Ishikawa (cell line): Measurements from ENCODE around the gene SCARF1.

ENCODE experiments used
- CEBPB ChIP-seq: IDR thresholded peaks from 2 replicates; pipeline ENCODE4 v1.6.1; 2012
- CREB1 ChIP-seq: IDR thresholded peaks from 2 replicates; pipeline ENCODE4 v1.6.1; 2012; ENCODE audit warnings: low read depth
- EGR1 ChIP-seq: IDR thresholded peaks from 2 replicates; pipeline ENCODE4 v1.6.1; 2012
- EP300 ChIP-seq: IDR thresholded peaks from 2 replicates; pipeline ENCODE4 v1.6.1; 2012; ENCODE audit warnings: borderline replicate concordance
- FOXM1 ChIP-seq: IDR thresholded peaks from 2 replicates; pipeline ENCODE4 v1.6.1; 2012; ENCODE audit warnings: low read depth, borderline replicate concordance
- MAX ChIP-seq: IDR thresholded peaks from 2 replicates; pipeline ENCODE4 v1.6.1; 2012
- RAD21 ChIP-seq: IDR thresholded peaks from 2 replicates; pipeline ENCODE4 v1.6.1; 2012; ENCODE audit warnings: low read depth
- TAF1 ChIP-seq: IDR thresholded peaks from 2 replicates; pipeline ENCODE4 v1.6.1; 2012; ENCODE audit warnings: low read depth, mild to moderate bottlenecking
- YY1 ChIP-seq: IDR thresholded peaks from 2 replicates; pipeline ENCODE4 v1.6.1; 2012; ENCODE audit warnings: low read depth
- TF ChIP-seq, protein P1 (sequence below): IDR thresholded peaks from 2 replicates; pipeline ENCODE4 v1.6.1; 2012; ENCODE audit warnings: low read depth, mild to moderate bottlenecking

DNA sequence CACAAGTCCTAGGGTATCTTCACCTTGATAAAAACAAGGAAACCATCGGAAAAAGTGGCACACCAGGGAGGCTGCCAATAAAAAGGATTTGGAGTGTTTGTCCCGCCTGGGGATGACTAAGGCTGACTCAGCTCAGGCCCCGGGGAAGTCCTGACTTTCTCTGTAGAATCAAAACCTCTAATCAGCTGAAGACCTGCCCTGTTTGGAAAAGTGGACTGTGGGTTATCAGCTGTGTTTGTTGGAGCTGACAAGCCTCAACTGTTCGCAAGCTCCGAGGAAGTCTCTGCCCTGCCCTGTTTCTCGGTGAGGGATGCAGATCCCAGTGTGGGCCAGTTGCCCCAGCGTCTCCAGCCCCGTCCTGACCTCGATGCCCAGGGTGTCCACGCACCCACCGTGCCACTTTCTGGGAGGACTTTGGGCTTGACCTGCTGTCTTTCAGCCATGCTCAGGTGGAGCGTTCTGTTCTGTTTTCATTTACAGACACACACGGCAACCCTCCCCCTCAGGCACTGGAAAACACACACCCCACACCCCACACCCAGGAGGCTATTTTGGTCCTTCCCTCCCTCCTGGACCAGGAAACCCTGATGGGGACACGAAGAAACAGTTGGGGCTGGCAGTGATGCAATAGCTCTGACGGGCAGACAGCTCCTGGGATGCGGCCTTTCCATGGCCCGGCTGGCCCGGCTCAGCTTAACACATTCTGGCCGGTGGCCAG lies 55.3 kb downstream of the SCARF1 start:
- TF ChIP-seq TAF1 = no peak
- TF ChIP-seq EP300 = peak; percentile 64; the same call in 1 of the 2 replicates
- no peak for TF ChIP-seq CEBPB
- TF ChIP-seq RAD21 = no peak
- TF ChIP-seq EGR1 = no peak
- TF ChIP-seq MAX = no peak
- TF ChIP-seq, protein P1, sequence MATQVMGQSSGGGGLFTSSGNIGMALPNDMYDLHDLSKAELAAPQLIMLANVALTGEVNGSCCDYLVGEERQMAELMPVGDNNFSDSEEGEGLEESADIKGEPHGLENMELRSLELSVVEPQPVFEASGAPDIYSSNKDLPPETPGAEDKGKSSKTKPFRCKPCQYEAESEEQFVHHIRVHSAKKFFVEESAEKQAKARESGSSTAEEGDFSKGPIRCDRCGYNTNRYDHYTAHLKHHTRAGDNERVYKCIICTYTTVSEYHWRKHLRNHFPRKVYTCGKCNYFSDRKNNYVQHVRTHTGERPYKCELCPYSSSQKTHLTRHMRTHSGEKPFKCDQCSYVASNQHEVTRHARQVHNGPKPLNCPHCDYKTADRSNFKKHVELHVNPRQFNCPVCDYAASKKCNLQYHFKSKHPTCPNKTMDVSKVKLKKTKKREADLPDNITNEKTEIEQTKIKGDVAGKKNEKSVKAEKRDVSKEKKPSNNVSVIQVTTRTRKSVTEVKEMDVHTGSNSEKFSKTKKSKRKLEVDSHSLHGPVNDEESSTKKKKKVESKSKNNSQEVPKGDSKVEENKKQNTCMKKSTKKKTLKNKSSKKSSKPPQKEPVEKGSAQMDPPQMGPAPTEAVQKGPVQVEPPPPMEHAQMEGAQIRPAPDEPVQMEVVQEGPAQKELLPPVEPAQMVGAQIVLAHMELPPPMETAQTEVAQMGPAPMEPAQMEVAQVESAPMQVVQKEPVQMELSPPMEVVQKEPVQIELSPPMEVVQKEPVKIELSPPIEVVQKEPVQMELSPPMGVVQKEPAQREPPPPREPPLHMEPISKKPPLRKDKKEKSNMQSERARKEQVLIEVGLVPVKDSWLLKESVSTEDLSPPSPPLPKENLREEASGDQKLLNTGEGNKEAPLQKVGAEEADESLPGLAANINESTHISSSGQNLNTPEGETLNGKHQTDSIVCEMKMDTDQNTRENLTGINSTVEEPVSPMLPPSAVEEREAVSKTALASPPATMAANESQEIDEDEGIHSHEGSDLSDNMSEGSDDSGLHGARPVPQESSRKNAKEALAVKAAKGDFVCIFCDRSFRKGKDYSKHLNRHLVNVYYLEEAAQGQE = no peak
- TF ChIP-seq CREB1 = no peak
- no peak for TF ChIP-seq YY1
- TF ChIP-seq FOXM1 = no peak
